Measurements from ENCODE around the gene NCKAP5.

DNA sequence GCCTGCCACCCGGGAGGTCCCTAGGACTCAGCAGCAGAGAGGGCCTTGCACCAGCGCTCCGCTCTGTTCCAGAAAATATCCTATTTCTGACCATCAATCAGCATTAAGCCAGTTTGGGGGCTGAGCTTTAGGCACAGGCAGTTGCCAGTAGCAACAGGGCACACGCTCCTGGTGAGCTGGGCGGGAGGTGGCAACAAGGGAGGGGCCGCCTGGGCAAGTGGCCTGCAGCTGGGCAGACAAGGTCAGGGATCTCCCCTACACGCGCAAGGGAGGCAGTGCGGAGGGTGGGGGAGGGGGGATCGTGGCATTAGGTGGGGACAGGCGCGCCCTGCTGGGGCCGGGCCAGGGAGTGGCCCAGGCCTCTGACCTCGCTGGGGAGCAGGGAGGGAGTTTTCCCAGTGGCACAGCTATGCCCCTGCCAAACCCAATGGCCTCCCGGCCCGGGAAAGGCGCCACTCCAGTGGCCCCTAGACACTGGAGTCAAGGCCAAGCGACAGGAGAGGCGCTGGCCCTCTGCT lies 302.8 kb downstream of the NCKAP5 start:
- TF ChIP-seq CTCF (IDR thresholded peaks at IDR 0.05; ENCODE audit: low read length) (no peak), EZH2 (IDR thresholded peaks at IDR 0.05; ENCODE audit: borderline replicate concordance, low read length) (no peak)
